GM12878 (cell line): ENCODE data around the gene CLIP1. TPM values are rescaled to one million over a fixed set of nuclear protein-coding genes. Genes with fewer than 3 reads are reported as not detected.
"Not testable (repeated sequence)": the region's sequence is repeated elsewhere in the genome, so short reads cannot be mapped to it uniquely, and the experiment has no call there.

Experiments
- ATAC-seq: fragments of 200-7000 bp; cut with Tn5 transposase; 3 replicates; pipeline ENCODE4 v1.9.1; 2020; ENCODE audit warnings: mild to moderate bottlenecking, moderate library complexity
- BruUV-seq: library from RNA; stranded (reverse); fragments of 400-500 nt; replicated peaks from 2 replicates; lab custom pipeline; 2021; lab: Mats Ljungman, UMichigan
- CTCF ChIA-PET: fragments of 300-600 bp; sonication (Branson Sonifier 250); formaldehyde crosslinking; extraction: SDS; loops from one replicate; lab custom pipeline; 2021; ENCODE audit warnings: inconsistent platforms; lab: Yijun Ruan, JAX
- POLR2A ChIA-PET: fragments of 350-600 bp; formaldehyde crosslinking; extraction: SDS; loops from one replicate; lab custom pipeline; 2021; ENCODE audit warnings: inconsistent platforms; lab: Charles Lee
- RAD21 ChIA-PET: fragments of 300-600 bp; sonication (Branson Sonifier 250); formaldehyde crosslinking; loops from one replicate; lab custom pipeline; 2023; ENCODE audit warnings: antibody characterized with exemption; ENCODE audit not compliant: unreplicated experiment; lab: Charles Lee
- SMC1A ChIA-PET: fragments of 300-600 bp; sonication (Branson Sonifier 250); formaldehyde crosslinking; loops from one replicate; lab custom pipeline; 2023; ENCODE audit not compliant: unreplicated experiment, uncharacterized antibody; lab: Charles Lee
- DNase-seq: peaks from one replicate; pipeline ENCODE4 v3.0.0-alpha.2; 2011; ENCODE audit warnings: low read depth, low spot score
- FAIRE-seq: peaks from 3 replicates; lab custom pipeline; 2011; peaks lifted over from hg19 to GRCh38; lab: Jason Lieb, UNC
- H2AFZ ChIP-seq: 2 replicates; pipeline ENCODE4 v1.6.0; 2011; ENCODE audit warnings: low read depth, low read length, control low read depth; ENCODE audit not compliant: control insufficient read depth
- H3K27ac ChIP-seq: 2 replicates; pipeline ENCODE4 v1.5.1; 2011; ENCODE audit warnings: control low read depth; ENCODE audit not compliant: control insufficient read depth, insufficient read depth
- H3K27me3 ChIP-seq, 2 experiments: replicated peaks in 1 of 2; 2 replicates each; pipeline versions ENCODE4 v1.6.0 to v1.6.1; 2011; ENCODE audit warnings: low read length in 1 of 2; ENCODE audit not compliant: control insufficient read depth in 2 of 2, insufficient read depth in 2 of 2
- H3K36me3 ChIP-seq, 2 experiments: 2 replicates each; pipeline ENCODE4 v1.5.1; 2011; ENCODE audit warnings: low read length in 1 of 2; ENCODE audit not compliant: control insufficient read depth in 2 of 2, insufficient read depth in 2 of 2
- H3K4me1 ChIP-seq: 2 replicates; pipeline ENCODE4 v1.6.1; 2011; ENCODE audit warnings: mild to moderate bottlenecking, low read length, moderate library complexity, mixed read lengths; ENCODE audit not compliant: control insufficient read depth, insufficient read depth
- H3K4me2 ChIP-seq: 2 replicates; pipeline ENCODE4 v1.6.0; 2011; ENCODE audit warnings: control low read depth; ENCODE audit not compliant: control insufficient read depth, insufficient read depth
- H3K4me3 ChIP-seq: fragments of 200-600 bp; sonication (generic); 2 replicates; pipeline ENCODE4 v1.5.1; 2016
- H3K79me2 ChIP-seq: 2 replicates; pipeline ENCODE4 v1.6.0; 2011; ENCODE audit warnings: low read length; ENCODE audit not compliant: control insufficient read depth, insufficient read depth
- H3K9ac ChIP-seq: 2 replicates; pipeline ENCODE4 v1.8.0; 2011; ENCODE audit warnings: low read length, control low read depth, mixed read lengths; ENCODE audit not compliant: control insufficient read depth, insufficient read depth
- H3K9me3 ChIP-seq: replicated peaks from 3 replicates; pipeline ENCODE4 v1.5.1; 2011; ENCODE audit warnings: mild to moderate bottlenecking, low read length; ENCODE audit not compliant: control insufficient read depth, insufficient read depth
- H4K20me1 ChIP-seq: 2 replicates; pipeline ENCODE4 v1.6.0; 2011; ENCODE audit not compliant: control insufficient read depth, insufficient read depth
- WGBS: methylation state at CpG from one replicate; pipeline ENCODE4 v1.1.6; 2016; ENCODE audit warnings: low lambda C conversion rate; ENCODE audit not compliant: insufficient replicate concordance, insufficient coverage; ENCODE audit errors: missing lambda C conversion rate; 5-methylcytosine and 5-hydroxymethylcytosine counted together
- in situ Hi-C: fragments of 300-500 bp; cut with MboI; formaldehyde crosslinking; loops from 9 replicates; pipeline ENCODE4 v1.14.3; 2018; ENCODE audit warnings: mixed read lengths
- intact Hi-C: fragments of 100-400 bp; cut with micrococcal nuclease; formaldehyde crosslinking; loops from one replicate; pipeline ENCODE4 v1.14.2; 2022; ENCODE audit not compliant: unreplicated experiment
- polyA plus RNA-seq, 11 experiments: library from polyadenylated mRNA; depleted of rRNA in 4 of 11; unstranded in 6 of 11; stranded (reverse) in 5 of 11; fragments of >200 nt; fragmentation: Nextera tagmentation in 4 of 11; fragmentation: Illumina TruSeq in 1 of 11; extraction: Ambion mirVana in 4 of 11; extraction: Trizol in 1 of 11; gene quantifications; 1 replicate in 1 of 11; 2 replicates in 10 of 11; pipeline versions ENCODE4 v1.2.1 to v1.2.3, GENCODE V29; 2011 to 2016; ENCODE audit warnings: inconsistent platforms in 2 of 11, missing spikeins in 2 of 11, low read depth in 1 of 11
- total RNA-seq, 4 experiments: library from RNA; depleted of rRNA in 3 of 4; stranded (reverse); fragments of >200 nt in 3 of 4; fragmentation: Illumina TruSeq in 1 of 4; extraction: Trizol in 1 of 4; gene quantifications; 2 replicates each; pipeline versions ENCODE4 v1.2.1 to v1.2.3, GENCODE V29; 2013 to 2021

The CLIP1 gene
- total and polyA plus RNA-seq, 10 of the 15 experiments (the other 5 are each of a cell fraction or from before 2014, with no cell fraction given), result 6.0 to 45.4 (median 25.2) TPM

- ATAC-seq, FAIRE-seq, H3K9me3 ChIP-seq, H3K27me3 ChIP-seq, H3K36me3 ChIP-seq, DNase-seq, RAD21 ChIA-PET, intact Hi-C loops, H3K9ac ChIP-seq, H3K4me2 ChIP-seq, BruUV-seq, in situ Hi-C loops, H3K79me2 ChIP-seq, H2AFZ ChIP-seq, H3K4me1 ChIP-seq, H3K27ac ChIP-seq, H4K20me1 ChIP-seq, H3K4me3 ChIP-seq: not testable (repeated sequence)
- ChIA-PET SMC1A (interaction anchor here (0.6 to 0.8 kb wide), 2 partner anchors 78 to 333 kb away, joined by 3 read pairs; no protein-coding TSS in a partner anchor), CTCF (interaction anchor here (2.0 to 2.1 kb wide), 2 partner anchors 25 to 28 kb away, joined by 5 to 9 read pairs; no protein-coding TSS in a partner anchor), POLR2A (interaction anchor here (0.6 kb wide), 1 partner anchor 60 kb away, joined by 3 read pairs; no protein-coding TSS in a partner anchor)
- whole genome bisulfite sequencing, result 47% methylated on average over 6 of the region's 6 CpGs
These were observed 23.9 kb upstream of the CLIP1 start for GRCh38 chr12:122446390-122446789.

GRCh38 chr12:122444071-122444470 lies 21.6 kb upstream of the CLIP1 start:
- POLR2A ChIA-PET, H3K36me3 ChIP-seq, intact Hi-C loops, CTCF ChIA-PET, ATAC-seq, H3K4me1 ChIP-seq, H2AFZ ChIP-seq, DNase-seq, H4K20me1 ChIP-seq, RAD21 ChIA-PET, FAIRE-seq, H3K4me2 ChIP-seq, H3K27ac ChIP-seq, BruUV-seq, H3K9ac ChIP-seq, SMC1A ChIA-PET, H3K79me2 ChIP-seq, H3K9me3 ChIP-seq, H3K27me3 ChIP-seq, in situ Hi-C loops, H3K4me3 ChIP-seq: not testable (repeated sequence)
- WGBS, result 63% methylated on average over 5 of the region's 5 CpGs

- H3K27ac ChIP-seq, H3K4me3 ChIP-seq, FAIRE-seq, H2AFZ ChIP-seq, H4K20me1 ChIP-seq, H3K79me2 ChIP-seq, intact Hi-C loops, H3K4me2 ChIP-seq, H3K9me3 ChIP-seq, H3K4me1 ChIP-seq, ATAC-seq, H3K27me3 ChIP-seq, in situ Hi-C loops, BruUV-seq, H3K36me3 ChIP-seq, DNase-seq, H3K9ac ChIP-seq: not testable (repeated sequence)
- ChIA-PET RAD21 (interaction anchor here (1.8 kb wide), 1 partner anchor 39 kb away, joined by 8 read pairs; no protein-coding TSS in a partner anchor), SMC1A (interaction anchor here (1.7 kb wide), 1 partner anchor 14 kb away, joined by 5 read pairs; no protein-coding TSS in a partner anchor), CTCF (interaction anchor here (1.1 kb wide), 1 partner anchor 33 kb away, joined by 4 read pairs; no protein-coding TSS in a partner anchor), POLR2A (interaction anchor here (0.7 kb wide), 1 partner anchor 502 kb away, joined by 5 read pairs; no protein-coding TSS in a partner anchor)
- 68% methylated on average over 6 of the region's 8 CpGs for WGBS
These were observed 16.4 kb upstream of the CLIP1 start for GRCh38 chr12:122438822-122439221.
